Measurements from ENCODE around the gene GOSR1.
"Not testable (repeated sequence)": the region's sequence is repeated elsewhere in the genome, so short reads cannot be mapped to it uniquely, and the experiment has no call there.

GOSR1 gene

DNA sequence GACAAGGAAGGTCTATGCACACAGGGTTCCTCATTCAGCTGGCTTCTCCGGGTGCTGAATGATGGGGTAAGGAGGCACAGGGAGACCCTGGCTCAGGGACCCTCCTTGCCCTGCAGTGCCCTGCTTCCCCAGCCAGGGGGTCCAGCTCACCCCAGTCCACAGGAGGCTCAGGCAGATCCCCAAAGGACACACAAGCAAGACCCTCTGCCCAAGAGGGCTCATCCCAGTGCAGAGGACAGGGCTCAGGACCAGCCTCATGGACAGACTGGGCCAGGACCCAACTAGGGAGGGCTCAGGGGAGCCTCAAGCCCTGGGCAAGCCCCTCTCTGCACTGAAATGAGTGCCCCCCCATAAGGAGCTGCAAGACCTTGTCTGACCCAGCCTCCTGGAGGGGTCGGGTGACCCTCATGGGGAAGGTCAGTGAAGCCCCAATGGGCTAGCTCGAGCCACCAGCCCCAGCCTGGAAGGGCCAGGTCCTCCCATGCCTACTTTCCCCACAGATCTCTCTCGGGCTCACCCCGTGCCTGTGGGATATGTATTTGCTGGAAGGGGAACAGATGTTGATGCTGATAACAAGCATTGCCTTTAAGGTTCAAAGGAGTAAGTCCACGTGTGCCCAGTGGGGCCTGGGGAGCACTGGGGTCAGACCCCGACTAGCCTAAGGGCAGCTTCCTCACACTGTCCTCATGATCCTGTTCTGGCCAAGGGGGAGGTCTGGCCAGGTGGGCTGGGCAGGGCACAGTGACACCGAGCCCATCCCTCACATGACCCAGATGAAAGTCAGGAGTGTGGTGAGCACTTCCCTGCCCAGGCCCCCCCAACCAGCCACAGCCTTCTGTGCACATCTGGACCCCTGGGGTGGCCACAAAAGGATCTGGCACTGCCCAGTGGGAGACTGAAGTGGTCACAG lies 83.2 kb downstream of the GOSR1 start:
- H3K36me3 ChIP-seq (ENCODE audit: control insufficient read depth, insufficient read depth, low read length); H3K4me1 ChIP-seq (ENCODE audit: control insufficient read depth, insufficient read depth, low read length); H3K9ac ChIP-seq (ENCODE audit: low read length); H3K27me3 ChIP-seq (ENCODE audit: control insufficient read depth, insufficient read depth, low read length); H3K4me3 ChIP-seq (ENCODE audit: low read length); H3K27ac ChIP-seq (ENCODE audit: low read depth, low read length): not testable (repeated sequence)

DNA sequence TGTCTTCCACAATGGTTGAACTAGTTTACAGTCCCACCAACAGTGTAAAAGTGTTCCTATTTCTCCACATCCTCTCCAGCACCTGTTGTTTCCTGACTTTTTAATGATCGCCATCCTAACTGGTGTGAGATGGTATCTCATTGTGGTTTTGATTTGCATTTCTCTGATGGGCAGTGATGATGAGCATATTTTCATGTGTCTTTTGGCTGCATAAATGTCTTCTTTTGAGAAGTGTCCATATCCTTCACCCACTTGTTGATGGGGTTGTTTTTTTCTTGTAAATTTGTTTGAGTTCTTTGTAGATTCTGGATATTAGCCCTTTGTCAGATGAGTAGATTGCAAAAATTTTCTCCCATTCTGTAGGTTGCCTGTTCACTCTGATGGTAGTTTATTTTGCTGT lies 84.6 kb downstream of the GOSR1 start:
- not testable (repeated sequence) for H3K9ac ChIP-seq (ENCODE audit: low read length); H3K4me3 ChIP-seq (ENCODE audit: low read length); H3K4me1 ChIP-seq (ENCODE audit: control insufficient read depth, insufficient read depth, low read length); H3K27ac ChIP-seq (ENCODE audit: low read depth, low read length); H3K36me3 ChIP-seq (ENCODE audit: control insufficient read depth, insufficient read depth, low read length); H3K27me3 ChIP-seq (ENCODE audit: control insufficient read depth, insufficient read depth, low read length)

- not testable (repeated sequence) for H3K36me3 ChIP-seq (ENCODE audit: control insufficient read depth, insufficient read depth, low read length); H3K9ac ChIP-seq (ENCODE audit: low read length); H3K4me1 ChIP-seq (ENCODE audit: control insufficient read depth, insufficient read depth, low read length); H3K4me3 ChIP-seq (ENCODE audit: low read length); H3K27ac ChIP-seq (ENCODE audit: low read depth, low read length); H3K27me3 ChIP-seq (ENCODE audit: control insufficient read depth, insufficient read depth, low read length)
Measured at GRCh38 chr17:30563131-30563904, 86.1 kb downstream of the GOSR1 start.

DNA sequence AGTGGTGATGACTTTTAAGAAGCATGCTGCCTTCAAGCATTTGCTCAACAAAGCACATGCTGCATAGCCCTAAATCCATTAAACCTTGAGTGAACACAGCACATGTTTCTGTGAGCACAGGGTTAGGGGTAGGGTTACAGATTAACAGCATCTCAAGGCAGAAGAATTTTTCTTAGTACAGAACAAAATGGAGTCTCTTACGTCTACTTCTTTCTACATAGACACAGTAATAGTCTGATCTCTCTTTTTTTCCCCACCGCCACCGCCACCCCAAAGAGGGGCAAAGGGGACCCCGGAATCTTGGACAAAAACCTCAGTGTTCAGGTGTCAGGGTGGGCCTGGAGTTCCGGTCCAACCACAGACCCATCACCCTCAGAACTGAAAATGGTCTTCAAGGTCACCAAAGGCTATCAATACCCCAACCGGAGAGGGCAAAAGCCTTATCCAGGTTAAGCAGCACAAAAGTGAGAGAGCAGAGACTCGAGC lies 86.7 kb downstream of the GOSR1 start:
- not testable (repeated sequence) for H3K9ac ChIP-seq (ENCODE audit: low read length); H3K27ac ChIP-seq (ENCODE audit: low read depth, low read length); H3K36me3 ChIP-seq (ENCODE audit: control insufficient read depth, insufficient read depth, low read length); H3K4me3 ChIP-seq (ENCODE audit: low read length); H3K4me1 ChIP-seq (ENCODE audit: control insufficient read depth, insufficient read depth, low read length); H3K27me3 ChIP-seq (ENCODE audit: control insufficient read depth, insufficient read depth, low read length)

DNA sequence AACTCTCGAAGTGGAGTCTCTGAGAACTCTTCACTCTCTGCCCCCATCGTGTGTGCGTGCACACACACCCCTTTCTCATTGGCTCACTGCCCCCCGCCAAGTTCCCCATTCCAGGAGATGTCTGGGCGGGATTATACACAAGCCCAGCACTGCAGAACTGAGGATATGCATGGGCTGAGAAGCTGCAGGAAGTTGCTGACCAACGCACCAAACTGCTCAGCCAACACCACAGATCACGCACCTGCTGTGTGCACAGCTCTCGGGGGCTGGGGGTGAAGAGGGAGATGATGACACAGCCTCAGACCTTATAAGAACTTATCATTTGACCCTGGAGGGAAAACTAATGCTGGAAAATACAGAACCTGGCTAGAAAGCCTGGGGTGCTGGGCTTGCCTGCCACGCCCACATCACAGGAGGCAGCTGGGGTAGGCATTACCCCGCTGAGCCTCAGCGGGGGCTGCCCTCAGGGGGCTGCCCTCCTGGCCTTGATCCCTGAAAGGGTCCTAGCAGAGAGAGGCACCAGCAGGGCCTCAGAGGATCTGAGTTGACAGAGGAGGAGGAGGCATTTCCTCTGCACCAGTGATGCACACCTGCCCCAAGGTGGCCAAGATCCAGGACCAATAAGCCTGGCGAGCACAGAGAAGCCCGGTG lies 87.3 kb downstream of the GOSR1 start:
- H3K27me3 ChIP-seq (ENCODE audit: control insufficient read depth, insufficient read depth, low read length); H3K4me1 ChIP-seq (ENCODE audit: control insufficient read depth, insufficient read depth, low read length); H3K27ac ChIP-seq (ENCODE audit: low read depth, low read length); H3K36me3 ChIP-seq (ENCODE audit: control insufficient read depth, insufficient read depth, low read length); H3K4me3 ChIP-seq (ENCODE audit: low read length); H3K9ac ChIP-seq (ENCODE audit: low read length): not testable (repeated sequence)

- Histone ChIP-seq H3K9ac (ENCODE audit: low read length) (no peak overlapping the region), H3K27me3 (ENCODE audit: control insufficient read depth, insufficient read depth, low read length) (peaks cover 3% of the 10 kb centered on the region), H3K36me3 (ENCODE audit: control insufficient read depth, insufficient read depth, low read length) (no peaks in the 10 kb centered on the region), H3K4me1 (ENCODE audit: control insufficient read depth, insufficient read depth, low read length) (no peaks in the 10 kb centered on the region), H3K4me3 (ENCODE audit: low read length) (no peak overlapping the region), H3K27ac (ENCODE audit: low read depth, low read length) (no peak overlapping the region)
Measured at GRCh38 chr17:30565073-30565935, 88.1 kb downstream of the GOSR1 start.

DNA sequence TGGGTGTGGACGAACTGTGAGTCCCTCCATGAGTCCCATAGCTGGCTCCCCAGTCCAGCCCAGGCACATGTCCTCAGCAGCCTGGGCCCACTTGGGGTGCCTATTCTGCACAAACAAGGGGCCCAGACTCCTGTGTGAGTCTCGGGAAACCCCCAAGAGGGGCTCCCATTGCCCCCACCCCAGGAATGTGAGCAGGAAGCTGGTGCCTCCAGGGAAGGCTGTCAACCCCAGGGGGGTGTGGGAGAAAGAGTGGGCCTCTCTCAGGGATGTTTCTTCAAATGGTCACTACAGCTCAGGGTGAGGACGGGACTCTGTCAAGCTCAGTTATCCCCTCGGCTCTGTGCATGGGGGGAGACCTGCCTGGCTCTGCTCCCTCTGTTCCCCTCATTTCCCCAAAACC lies 88.9 kb downstream of the GOSR1 start:
- H3K4me1 ChIP-seq (ENCODE audit: control insufficient read depth, insufficient read depth, low read length); H3K4me3 ChIP-seq (ENCODE audit: low read length); H3K27ac ChIP-seq (ENCODE audit: low read depth, low read length); H3K27me3 ChIP-seq (ENCODE audit: control insufficient read depth, insufficient read depth, low read length); H3K36me3 ChIP-seq (ENCODE audit: control insufficient read depth, insufficient read depth, low read length); H3K9ac ChIP-seq (ENCODE audit: low read length): not testable (repeated sequence)

GRCh38 chr17:30566516-30567225 lies 89.5 kb downstream of the GOSR1 start:
- not testable (repeated sequence) for H3K4me1 ChIP-seq (ENCODE audit: control insufficient read depth, insufficient read depth, low read length); H3K27ac ChIP-seq (ENCODE audit: low read depth, low read length); H3K36me3 ChIP-seq (ENCODE audit: control insufficient read depth, insufficient read depth, low read length); H3K9ac ChIP-seq (ENCODE audit: low read length); H3K27me3 ChIP-seq (ENCODE audit: control insufficient read depth, insufficient read depth, low read length); H3K4me3 ChIP-seq (ENCODE audit: low read length)

DNA sequence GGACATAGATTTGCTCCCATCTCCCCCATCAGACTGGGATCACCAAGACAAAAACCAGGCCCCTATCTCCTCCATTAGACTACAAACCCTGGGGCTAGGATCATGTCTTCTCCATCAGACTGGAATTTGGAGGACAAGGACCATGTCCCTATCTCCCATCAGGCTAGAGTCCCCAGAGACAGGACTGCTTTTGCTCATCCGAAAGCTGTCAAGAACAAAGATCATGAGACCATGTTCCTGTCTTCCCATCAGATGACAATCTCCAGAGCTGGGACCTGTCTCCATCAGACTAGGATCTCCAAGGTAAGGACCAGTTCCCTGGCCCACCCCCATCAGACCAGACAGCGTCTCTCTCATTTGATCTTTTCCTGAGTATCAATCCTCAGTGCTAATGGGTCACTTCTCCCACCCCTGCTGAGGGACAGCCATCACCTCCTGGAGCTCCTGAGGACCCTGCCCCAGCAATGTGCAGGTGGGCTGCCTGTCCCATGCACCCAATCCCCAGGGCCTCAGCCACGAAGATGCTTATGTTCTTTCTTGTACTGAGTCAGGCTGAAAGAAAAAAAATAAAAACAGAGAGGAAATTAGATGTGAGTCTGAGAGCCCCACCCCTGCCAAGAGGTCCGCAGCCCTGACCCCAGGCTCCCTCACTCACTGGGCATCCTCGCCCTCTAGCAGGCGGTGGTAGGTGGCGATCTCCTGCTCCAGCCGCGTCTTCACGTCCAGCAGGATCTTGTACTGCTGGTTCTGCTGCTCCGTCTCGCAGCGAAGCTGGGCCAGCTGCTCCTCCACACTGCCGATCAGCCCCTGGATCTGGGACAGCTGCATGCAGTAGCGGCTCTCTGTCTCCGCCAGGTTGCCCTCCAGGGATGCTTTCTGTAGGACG lies 90.3 kb downstream of the GOSR1 start:
- H3K27me3 ChIP-seq (ENCODE audit: control insufficient read depth, insufficient read depth, low read length): peaks cover 3% of the 10 kb centered on the region
- H3K36me3 ChIP-seq (ENCODE audit: control insufficient read depth, insufficient read depth, low read length): no peaks in the 10 kb centered on the region
- no peaks in the 10 kb centered on the region for H3K4me1 ChIP-seq (ENCODE audit: control insufficient read depth, insufficient read depth, low read length)
- no peak overlapping the region for H3K9ac ChIP-seq (ENCODE audit: low read length)
- no peak overlapping the region for H3K4me3 ChIP-seq (ENCODE audit: low read length)
- H3K27ac ChIP-seq (ENCODE audit: low read depth, low read length): no peak overlapping the region

- Histone ChIP-seq H3K27ac (ENCODE audit: low read depth, low read length) (no peak overlapping the region), H3K27me3 (ENCODE audit: control insufficient read depth, insufficient read depth, low read length) (peaks cover 3% of the 10 kb centered on the region), H3K9ac (ENCODE audit: low read length) (no peak overlapping the region), H3K36me3 (ENCODE audit: control insufficient read depth, insufficient read depth, low read length) (no peaks in the 10 kb centered on the region), H3K4me1 (ENCODE audit: control insufficient read depth, insufficient read depth, low read length) (no peaks in the 10 kb centered on the region), H3K4me3 (ENCODE audit: low read length) (no peak overlapping the region)
Measured at GRCh38 chr17:30568117-30568430, 90.9 kb downstream of the GOSR1 start.
